HCT116 (cell line): ENCODE measurements around the gene ZNF287. TPM values are rescaled to one million over a fixed set of nuclear protein-coding genes. Genes with fewer than 3 reads are reported as not detected.

Experiments used
- ATAC-seq: fragments of 200-7000 bp; cut with Tn5 transposase; 2 replicates; pipeline ENCODE4 v1.9.1; 2020; ENCODE audit warnings: mild to moderate bottlenecking, moderate library complexity
- BruUV-seq: library from RNA; stranded (reverse); fragments of 400-500 nt; replicated peaks from 2 replicates; lab custom pipeline; 2021; lab: Mats Ljungman, UMichigan
- CTCF ChIA-PET: fragments of 300-600 bp; sonication (Branson Sonifier 250); formaldehyde crosslinking; loops from one replicate; lab custom pipeline; 2021; ENCODE audit warnings: antibody characterized with exemption; lab: Charles Lee
- POLR2A ChIA-PET: fragments of 300-600, 350-600 bp; sonication (Branson Sonifier 250); formaldehyde crosslinking; loops from one replicate; lab custom pipeline; 2021; ENCODE audit warnings: antibody characterized with exemption; lab: Charles Lee
- RAD21 ChIA-PET, 2 experiments: fragments of 300-600 bp; sonication (Branson Sonifier 250); formaldehyde crosslinking; loops; one replicate each; lab custom pipeline; 2023; ENCODE audit warnings: low total read pairs in 2 of 2; ENCODE audit not compliant: uncharacterized antibody in 2 of 2, unreplicated experiment in 2 of 2, low non-redundant PET in 1 of 2; lab: Charles Lee
- DNase-seq: peaks from one replicate; pipeline ENCODE4 v3.0.0-alpha.2; 2010; ENCODE audit warnings: low read depth, low spot score
- H2AFZ ChIP-seq: fragments of 200-600 bp; shearing (Covaris generic), sonication (generic); 2 replicates; pipeline ENCODE4 v1.6.1; 2017; ENCODE audit warnings: low read depth, mixed run types, mixed read lengths, antibody characterized with exemption, low read length; ENCODE audit not compliant: poor library complexity, severe bottlenecking
- H3K27ac ChIP-seq: 2 replicates; pipeline ENCODE4 v1.5.1; 2012; ENCODE audit warnings: low read depth, low read length
- H3K27me3 ChIP-seq: fragments of 200-600 bp; sonication (generic); 2 replicates; pipeline ENCODE4 v1.6.1; 2016; ENCODE audit warnings: mixed run types, low read length, mixed read lengths; ENCODE audit not compliant: insufficient read depth
- H3K36me3 ChIP-seq, 2 experiments: fragments of 200-500 bp in 1 of 2; fragments of 200-600 bp in 1 of 2; sonication (Bioruptor generic) in 1 of 2; sonication (generic) in 1 of 2; 2 replicates each; pipeline versions ENCODE4 v1.5.1 to v1.6.1; 2014 to 2016; ENCODE audit warnings: low read length in 2 of 2, inconsistent platforms in 1 of 2, mixed read lengths in 1 of 2, mixed run types in 1 of 2; ENCODE audit not compliant: insufficient read depth in 2 of 2, control insufficient read depth in 1 of 2
- H3K4me1 ChIP-seq, 2 experiments: fragments of 200-600 bp in 1 of 2; sonication (generic) in 1 of 2; 2 replicates each; pipeline versions ENCODE4 v1.5.1 to v1.6.1; 2012 to 2017; ENCODE audit warnings: low read length in 2 of 2, inconsistent platforms in 1 of 2, mild to moderate bottlenecking in 1 of 2, mixed read lengths in 1 of 2, mixed run types in 1 of 2, moderate library complexity in 1 of 2; ENCODE audit not compliant: insufficient read depth in 2 of 2, control insufficient read depth in 1 of 2
- H3K4me2 ChIP-seq: fragments of 200-600 bp; sonication (generic); 2 replicates; pipeline ENCODE4 v1.6.1; 2017; ENCODE audit warnings: mixed run types, low read length, mixed read lengths
- H3K4me3 ChIP-seq, 2 experiments: fragments of 200-600 bp in 1 of 2; sonication (generic) in 1 of 2; replicated peaks in 1 of 2; 2 replicates each; pipeline ENCODE4 v1.5.1; 2011 to 2016; ENCODE audit warnings: low read length in 2 of 2, control low read depth in 1 of 2, low read depth in 1 of 2, mild to moderate bottlenecking in 1 of 2, mixed read lengths in 1 of 2, mixed run types in 1 of 2
- H3K79me2 ChIP-seq: fragments of 200-600 bp; sonication (generic); 2 replicates; pipeline ENCODE4 v1.6.1; 2017; ENCODE audit warnings: mild to moderate bottlenecking, mixed run types, low read length, moderate library complexity, mixed read lengths; ENCODE audit not compliant: insufficient read depth
- H3K9ac ChIP-seq: fragments of 200-600 bp; sonication (generic); 2 replicates; pipeline ENCODE4 v1.6.1; 2016; ENCODE audit warnings: low read length, mixed read lengths
- H3K9me2 ChIP-seq: fragments of 200-600 bp; sonication (generic), shearing (Covaris generic); 2 replicates; pipeline ENCODE4 v1.6.1; 2017; ENCODE audit warnings: mixed run types, mild to moderate bottlenecking, moderate library complexity; ENCODE audit not compliant: insufficient read depth
- H3K9me3 ChIP-seq, 2 experiments: fragments of 200-500 bp in 1 of 2; fragments of 200-600 bp in 1 of 2; sonication (Bioruptor generic) in 1 of 2; sonication (generic) in 1 of 2; 2 replicates each; pipeline ENCODE4 v1.6.1; 2014 to 2017; ENCODE audit warnings: low read length in 2 of 2, mixed read lengths in 2 of 2, inconsistent platforms in 1 of 2, low read depth in 1 of 2, mild to moderate bottlenecking in 1 of 2, mixed run types in 1 of 2, moderate library complexity in 1 of 2; ENCODE audit not compliant: control insufficient read depth in 1 of 2, insufficient read depth in 1 of 2
- H4K20me1 ChIP-seq: fragments of 200-600 bp; sonication (generic), shearing (Covaris generic); 2 replicates; pipeline ENCODE4 v1.6.1; 2017; ENCODE audit warnings: mixed run types, mild to moderate bottlenecking, moderate library complexity; ENCODE audit not compliant: insufficient read depth
- CEBPB ChIP-seq: IDR thresholded peaks from 2 replicates; pipeline ENCODE4 v1.6.1; 2012; ENCODE audit warnings: low read depth
- CTCF ChIP-seq, 3 experiments: fragments of 200-600 bp in 1 of 3; sonication (generic) in 1 of 3; IDR thresholded peaks in 2 of 3; conservative IDR thresholded peaks in 1 of 3; 2 replicates each; pipeline ENCODE4 v1.5.1; 2012 to 2017; ENCODE audit warnings: low read depth in 2 of 3, low read length in 2 of 3, antibody characterized with exemption in 1 of 3, borderline replicate concordance in 1 of 3, control low read depth in 1 of 3, mild to moderate bottlenecking in 1 of 3, mixed read lengths in 1 of 3, mixed run types in 1 of 3, moderate library complexity in 1 of 3; ENCODE audit not compliant: insufficient read depth in 1 of 3
- EGR1 ChIP-seq: IDR thresholded peaks from 2 replicates; pipeline ENCODE4 v1.6.1; 2012; ENCODE audit warnings: low read depth
- EZH2phosphoT487 ChIP-seq: fragments of 200-600 bp; IDR thresholded peaks from 2 replicates; pipeline ENCODE4 v1.6.1; 2018; ENCODE audit warnings: antibody characterized with exemption, borderline replicate concordance
- FOSL1 ChIP-seq: IDR thresholded peaks from 2 replicates; pipeline ENCODE4 v1.6.1; 2012; ENCODE audit warnings: low read depth
- JUND ChIP-seq: IDR thresholded peaks from 2 replicates; pipeline ENCODE4 v1.6.1; 2012
- MAX ChIP-seq: IDR thresholded peaks from 2 replicates; pipeline ENCODE4 v1.6.1; 2012
- SIN3A ChIP-seq: IDR thresholded peaks from 2 replicates; pipeline ENCODE4 v1.6.1; 2012; ENCODE audit warnings: low read depth
- SP1 ChIP-seq: IDR thresholded peaks from 2 replicates; pipeline ENCODE4 v1.6.1; 2012; ENCODE audit warnings: low read depth
- SRF ChIP-seq: IDR thresholded peaks from 2 replicates; pipeline ENCODE4 v1.6.1; 2012; ENCODE audit warnings: low read depth
- ZFX ChIP-seq: fragments of 450-650 bp; IDR thresholded peaks from 2 replicates; pipeline ENCODE4 v1.6.1; 2017
- ZNF274 ChIP-seq: fragments of 200-500 bp; sonication (Bioruptor generic); IDR thresholded peaks from 2 replicates; pipeline ENCODE4 v1.6.1; 2014; ENCODE audit warnings: mild to moderate bottlenecking, low read depth, low read length, inconsistent platforms
- intact Hi-C: fragments of 100-400 bp; cut with micrococcal nuclease; formaldehyde crosslinking; loops from 2 replicates; pipeline ENCODE4 v1.10.0; 2022
- total RNA-seq: library from RNA; stranded (reverse); gene quantifications from one replicate; pipeline ENCODE4 v1.2.1, GENCODE V29; 2021; ENCODE audit not compliant: unreplicated experiment

The ZNF287 gene
- total RNA-seq, 1 experiment from 2014 or later = not detected

- TF ChIP-seq CTCF (IDR thresholded peaks at IDR 0.05 in 2 of 3, conservative IDR thresholded peaks at IDR 0.05 in 1 of 3; ENCODE audit: borderline replicate concordance in 1 of 3, insufficient read depth in 1 of 3, low read depth in 2 of 3, low read length in 2 of 3) (no peak), MAX (no peak), ZNF274 (no peak), JUND (no peak), EZH2phosphoT487 (no peak), CEBPB (no peak)
These were observed 15.4 kb upstream of the ZNF287 start (continued) for GRCh38 chr17:16584273-16584995.

GRCh38 chr17:16583781-16584180, 14.8 kb upstream of the ZNF287 start:
- Histone ChIP-seq H3K36me3 (no peaks in the 10 kb centered on the region), H3K27me3 (no peaks in the 10 kb centered on the region), H3K4me3 (no peak overlapping the region), H3K79me2 (no peaks in the 10 kb centered on the region), H3K9me2 (no peaks in the 10 kb centered on the region), H3K27ac (no peak overlapping the region), H3K4me2 (no peak overlapping the region)
- ChIA-PET POLR2A (no interaction called here), CTCF (no interaction called here), RAD21 (no interaction called here)
- intact Hi-C loops = no loop called here
- DNase-seq = no peak
- TF ChIP-seq FOSL1 = no peak
- TF ChIP-seq SRF = no peak
- TF ChIP-seq EGR1 = no peak
- no peak for TF ChIP-seq CTCF (IDR thresholded peaks at IDR 0.05 in 2 of 3, conservative IDR thresholded peaks at IDR 0.05 in 1 of 3; ENCODE audit: borderline replicate concordance in 1 of 3, insufficient read depth in 1 of 3, low read depth in 2 of 3, low read length in 2 of 3)
- TF ChIP-seq SIN3A = no peak
- no peak for TF ChIP-seq EZH2phosphoT487
- TF ChIP-seq SP1 = no peak
- TF ChIP-seq ZFX = no peak
- TF ChIP-seq, all 23 proteins: peak for 0
- Histone ChIP-seq H3K9ac (no peak overlapping the region), H2AFZ (no peak overlapping the region), H4K20me1 (no peaks in the 10 kb centered on the region), H3K9me3 (no peaks in the 10 kb centered on the region; a peak in 2 of 4 replicates), H3K4me1 (no peaks in the 10 kb centered on the region)
- ATAC-seq = no peak
- BruUV-seq = no TSS peak
